H9 (cell line): Measurements from ENCODE around the gene DSEL. TPM values are rescaled to one million over a fixed set of nuclear protein-coding genes. Genes with fewer than 3 reads are reported as not detected.

Source experiments
- DNase-seq: peaks from one replicate; pipeline ENCODE4 v3.0.0-alpha.2; 2017
- H2AFZ ChIP-seq: one replicate; pipeline ENCODE4 v1.6.1; 2013; ENCODE audit warnings: mild to moderate bottlenecking, low read length, control low read depth, moderate library complexity
- H2AK5ac ChIP-seq: 2 replicates; pipeline ENCODE4 v1.6.1; 2013; ENCODE audit warnings: low read length, control low read depth, mixed read lengths; ENCODE audit not compliant: insufficient read length
- H2BK120ac ChIP-seq: one replicate; pipeline ENCODE4 v1.6.1; 2013; ENCODE audit warnings: low read depth, mild to moderate bottlenecking, low read length, control low read depth, inconsistent platforms; ENCODE audit not compliant: poor library complexity, severe bottlenecking
- H2BK12ac ChIP-seq: 2 replicates; pipeline ENCODE4 v1.6.1; 2013; ENCODE audit warnings: low read length, control low read depth, mixed read lengths, low read depth; ENCODE audit not compliant: insufficient read length
- H2BK15ac ChIP-seq: 2 replicates; pipeline ENCODE4 v1.6.1; 2013; ENCODE audit warnings: low read depth, low read length, control low read depth
- H2BK20ac ChIP-seq: one replicate; pipeline ENCODE4 v1.6.1; 2013; ENCODE audit warnings: low read depth, mild to moderate bottlenecking, low read length, control low read depth, inconsistent platforms; ENCODE audit not compliant: poor library complexity, severe bottlenecking
- H2BK5ac ChIP-seq: 2 replicates; pipeline ENCODE4 v1.6.1; 2013; ENCODE audit warnings: low read length, control low read depth, mixed read lengths; ENCODE audit not compliant: insufficient read length
- H3K14ac ChIP-seq: 2 replicates; pipeline ENCODE4 v1.6.1; 2013; ENCODE audit warnings: low read length, control low read depth; ENCODE audit not compliant: insufficient read depth
- H3K18ac ChIP-seq: 2 replicates; pipeline ENCODE4 v1.6.1; 2013; ENCODE audit warnings: low read depth, mild to moderate bottlenecking, mixed read lengths, low read length, control low read depth; ENCODE audit not compliant: insufficient read length
- H3K23ac ChIP-seq: 2 replicates; pipeline ENCODE4 v1.6.1; 2013; ENCODE audit warnings: low read length, control low read depth, mixed read lengths, low read depth; ENCODE audit not compliant: insufficient read length
- H3K23me2 ChIP-seq: 2 replicates; pipeline ENCODE4 v1.6.1; 2013; ENCODE audit warnings: low read depth, mild to moderate bottlenecking, mixed read lengths, low read length, control low read depth; ENCODE audit not compliant: insufficient read length, poor library complexity, severe bottlenecking
- H3K27ac ChIP-seq: 2 replicates; pipeline ENCODE4 v1.5.1; 2013; ENCODE audit warnings: low read length, control low read depth, mixed read lengths, low read depth; ENCODE audit not compliant: insufficient read length
- H3K27me3 ChIP-seq: 2 replicates; pipeline ENCODE4 v1.6.1; 2013; ENCODE audit warnings: low read length, control low read depth, inconsistent platforms; ENCODE audit not compliant: insufficient read depth
- H3K4ac ChIP-seq: 2 replicates; pipeline ENCODE4 v1.6.1; 2013; ENCODE audit warnings: low read depth, mild to moderate bottlenecking, control low read depth, inconsistent platforms, low read length, moderate library complexity
- H3K4me1 ChIP-seq: 2 replicates; pipeline ENCODE4 v1.6.1; 2013; ENCODE audit warnings: low read length, control low read depth, inconsistent platforms; ENCODE audit not compliant: insufficient read depth
- H3K4me2 ChIP-seq: 2 replicates; pipeline ENCODE4 v1.6.1; 2013; ENCODE audit warnings: low read length, control low read depth, mixed read lengths; ENCODE audit not compliant: insufficient read length, insufficient read depth
- H3K56ac ChIP-seq: 2 replicates; pipeline ENCODE4 v1.6.1; 2013; ENCODE audit warnings: low read depth, mild to moderate bottlenecking, mixed read lengths, low read length, control low read depth; ENCODE audit not compliant: insufficient read length
- H3K79me1 ChIP-seq: 2 replicates; pipeline ENCODE4 v1.6.1; 2013; ENCODE audit warnings: low read depth, mild to moderate bottlenecking, moderate library complexity, low read length, control low read depth, inconsistent platforms; ENCODE audit not compliant: insufficient read depth, poor library complexity, severe bottlenecking
- H3K79me2 ChIP-seq: 2 replicates; pipeline ENCODE4 v1.6.1; 2013; ENCODE audit warnings: low read length, control low read depth, inconsistent platforms; ENCODE audit not compliant: insufficient read depth
- H3K9ac ChIP-seq: 2 replicates; pipeline ENCODE4 v1.6.1; 2013; ENCODE audit warnings: low read length, control low read depth, mixed read lengths; ENCODE audit not compliant: insufficient read length; ENCODE audit errors: extremely low read depth
- H3K9me3 ChIP-seq: one replicate; pipeline ENCODE4 v1.6.1; 2013; ENCODE audit warnings: low read depth, low read length, inconsistent platforms; ENCODE audit not compliant: control insufficient read depth
- H3T11ph ChIP-seq: one replicate; pipeline ENCODE4 v1.6.1; 2013; ENCODE audit warnings: mild to moderate bottlenecking, low read length, control low read depth, inconsistent platforms
- H4K20me1 ChIP-seq: one replicate; pipeline ENCODE4 v1.6.1; 2013; ENCODE audit not compliant: control insufficient read depth, insufficient read length, insufficient read depth
- H4K5ac ChIP-seq: 2 replicates; pipeline ENCODE4 v1.6.1; 2013; ENCODE audit warnings: low read depth, mild to moderate bottlenecking, mixed read lengths, low read length, control low read depth; ENCODE audit not compliant: insufficient read length
- H4K8ac ChIP-seq: replicated peaks from 2 replicates; pipeline ENCODE4 v1.6.1; 2013; ENCODE audit warnings: low read length, control low read depth, mixed read lengths, low read depth; ENCODE audit not compliant: insufficient read length
- H4K91ac ChIP-seq: 2 replicates; pipeline ENCODE4 v1.6.1; 2013; ENCODE audit warnings: low read depth, mild to moderate bottlenecking, moderate library complexity, mixed read lengths, low read length, control low read depth; ENCODE audit not compliant: insufficient read length
- H3K27ac Mint-ChIP-seq, 3 experiments: 2 replicates in 2 of 3; 3 replicates in 1 of 3; pipeline ENCODE4 v1.8.0; 2020 to 2021; ENCODE audit warnings: mixed read lengths in 3 of 3, mild to moderate bottlenecking in 1 of 3, moderate library complexity in 1 of 3
- H3K27me3 Mint-ChIP-seq: 2 replicates; pipeline ENCODE4 v1.8.0; 2021; ENCODE audit warnings: low read depth, mild to moderate bottlenecking, moderate library complexity, mixed read lengths
- H3K36me3 Mint-ChIP-seq, 3 experiments: 2 replicates in 2 of 3; 3 replicates in 1 of 3; pipeline ENCODE4 v1.8.0; 2020 to 2021; ENCODE audit warnings: low read depth in 3 of 3, mixed read lengths in 3 of 3; ENCODE audit not compliant: insufficient read depth in 1 of 3
- H3K4me1 Mint-ChIP-seq, 2 experiments: 2 replicates each; pipeline ENCODE4 v1.8.0; 2020; ENCODE audit warnings: mixed read lengths in 2 of 2
- H3K4me3 Mint-ChIP-seq, 2 experiments: 2 replicates in 1 of 2; 3 replicates in 1 of 2; pipeline ENCODE4 v1.8.0; 2020 to 2021; ENCODE audit warnings: mild to moderate bottlenecking in 2 of 2, mixed read lengths in 2 of 2, moderate library complexity in 1 of 2
- H3K9me3 Mint-ChIP-seq, 2 experiments: 2 replicates in 1 of 2; 3 replicates in 1 of 2; pipeline ENCODE4 v1.8.0; 2020; ENCODE audit warnings: mild to moderate bottlenecking in 2 of 2, mixed read lengths in 2 of 2, moderate library complexity in 1 of 2
- WGBS: extraction: QIAGEN DNeasy Blood & Tissue Kit; methylation state at CpG from one replicate; pipeline ENCODE4 v1.1.7; 2013; ENCODE audit warnings: missing lambda C conversion rate, low lambda C conversion rate, mixed read lengths; ENCODE audit not compliant: insufficient read length; ENCODE audit errors: extremely low coverage; 5-methylcytosine and 5-hydroxymethylcytosine counted together
- total RNA-seq: library from RNA; stranded (reverse); gene quantifications from 2 replicates; pipeline ENCODE4 v1.2.1, GENCODE V29; 2021
- TF ChIP-seq, protein P1 (sequence below): fragments of 200-600 bp; sonication (generic); conservative IDR thresholded peaks from 3 replicates; pipeline ENCODE4 v1.8.0; 2021; ENCODE audit warnings: antibody characterized with exemption, mild to moderate bottlenecking

The DSEL gene
- total RNA-seq, 1 experiment from 2014 or later, result 6.0 TPM

GRCh38 chr18:67517444-67517765, 885 bp upstream of the DSEL start:
- Histone ChIP-seq H4K20me1 (no peaks in the 10 kb centered on the region), H3K79me2 (peaks cover 17% of the 10 kb centered on the region; the same call in 1 of the 2 replicates), H2AK5ac (no peak overlapping the region), H3K27me3 (no peaks in the 10 kb centered on the region), H3K4ac (no peak overlapping the region), H2BK120ac (no peak overlapping the region), H3K18ac (no peak overlapping the region), H3K4me1 (no peaks in the 10 kb centered on the region; the same call in 1 of the 2 replicates), H3K9ac (peak overlapping the region; percentile 30), H2AFZ (no peak overlapping the region), H4K91ac (no peak overlapping the region), H2BK12ac (no peak overlapping the region), H3K9me3 (no peaks in the 10 kb centered on the region), H3K27ac (no peak overlapping the region), H3K79me1 (no peaks in the 10 kb centered on the region), H2BK5ac (no peak overlapping the region), H2BK15ac (no peak overlapping the region), H3K56ac (no peak overlapping the region), H3K14ac (no peak overlapping the region), H3K23me2 (peaks cover 4% of the 10 kb centered on the region), H3K4me2 (peak overlapping the region; percentile 77), H4K5ac (no peak overlapping the region), H3T11ph (no peak overlapping the region), H4K8ac (no peak overlapping the region), H3K23ac (no peak overlapping the region), H2BK20ac (no peak overlapping the region)
- H3K27ac Mint-ChIP-seq, result peak overlapping the region in 1 of 3 experiments; percentile 91; a peak in 2 of 7 replicates
- WGBS, result no CpG with 5 or more reads among the region's 4 CpGs
- no peak for DNase-seq
- peak overlapping the region; percentile 85 to 98 for H3K4me3 Mint-ChIP-seq
- H3K36me3 Mint-ChIP-seq, result peaks cover 4 to 8% (median 7%) of the 10 kb centered on the region in 3 experiments
- H3K9me3 Mint-ChIP-seq, result no peaks in the 10 kb centered on the region
- TF ChIP-seq, protein P1, sequence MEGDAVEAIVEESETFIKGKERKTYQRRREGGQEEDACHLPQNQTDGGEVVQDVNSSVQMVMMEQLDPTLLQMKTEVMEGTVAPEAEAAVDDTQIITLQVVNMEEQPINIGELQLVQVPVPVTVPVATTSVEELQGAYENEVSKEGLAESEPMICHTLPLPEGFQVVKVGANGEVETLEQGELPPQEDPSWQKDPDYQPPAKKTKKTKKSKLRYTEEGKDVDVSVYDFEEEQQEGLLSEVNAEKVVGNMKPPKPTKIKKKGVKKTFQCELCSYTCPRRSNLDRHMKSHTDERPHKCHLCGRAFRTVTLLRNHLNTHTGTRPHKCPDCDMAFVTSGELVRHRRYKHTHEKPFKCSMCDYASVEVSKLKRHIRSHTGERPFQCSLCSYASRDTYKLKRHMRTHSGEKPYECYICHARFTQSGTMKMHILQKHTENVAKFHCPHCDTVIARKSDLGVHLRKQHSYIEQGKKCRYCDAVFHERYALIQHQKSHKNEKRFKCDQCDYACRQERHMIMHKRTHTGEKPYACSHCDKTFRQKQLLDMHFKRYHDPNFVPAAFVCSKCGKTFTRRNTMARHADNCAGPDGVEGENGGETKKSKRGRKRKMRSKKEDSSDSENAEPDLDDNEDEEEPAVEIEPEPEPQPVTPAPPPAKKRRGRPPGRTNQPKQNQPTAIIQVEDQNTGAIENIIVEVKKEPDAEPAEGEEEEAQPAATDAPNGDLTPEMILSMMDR, result no peak
- H3K27me3 Mint-ChIP-seq, result peaks cover 5% of the 10 kb centered on the region
- peaks cover 27 to 32% of the 10 kb centered on the region in 2 experiments for H3K4me1 Mint-ChIP-seq
